GM12878 (cell line): ENCODE data around the gene UBAC2. TPM values are rescaled to one million over a fixed set of nuclear protein-coding genes. Genes with fewer than 3 reads are reported as not detected.
A peak's percentile ranks its signal among the peaks of the same experiment; 100 is the strongest.

Source experiments
- ATAC-seq: fragments of 200-7000 bp; cut with Tn5 transposase; 3 replicates; pipeline ENCODE4 v1.9.1; 2020; ENCODE audit warnings: mild to moderate bottlenecking, moderate library complexity
- Bru-seq: library from RNA; stranded (reverse); fragments of 400-500 nt; gene quantifications from one replicate; lab custom pipeline; 2021; lab: Mats Ljungman, UMichigan
- BruChase-seq, 2 experiments: library from RNA; stranded (reverse); fragments of 400-500 nt; gene quantifications; one replicate each; lab custom pipeline; 2021; lab: Mats Ljungman, UMichigan
- BruUV-seq: library from RNA; stranded (reverse); fragments of 400-500 nt; replicated peaks from 2 replicates; lab custom pipeline; 2021; lab: Mats Ljungman, UMichigan
- CTCF ChIA-PET: fragments of 300-600 bp; sonication (Branson Sonifier 250); formaldehyde crosslinking; extraction: SDS; loops from one replicate; lab custom pipeline; 2021; ENCODE audit warnings: inconsistent platforms; lab: Yijun Ruan, JAX
- POLR2A ChIA-PET: fragments of 350-600 bp; formaldehyde crosslinking; extraction: SDS; loops from one replicate; lab custom pipeline; 2021; ENCODE audit warnings: inconsistent platforms; lab: Charles Lee
- RAD21 ChIA-PET: fragments of 300-600 bp; sonication (Branson Sonifier 250); formaldehyde crosslinking; loops from one replicate; lab custom pipeline; 2023; ENCODE audit warnings: antibody characterized with exemption; ENCODE audit not compliant: unreplicated experiment; lab: Charles Lee
- SMC1A ChIA-PET: fragments of 300-600 bp; sonication (Branson Sonifier 250); formaldehyde crosslinking; loops from one replicate; lab custom pipeline; 2023; ENCODE audit not compliant: unreplicated experiment, uncharacterized antibody; lab: Charles Lee
- DNase-seq: peaks from one replicate; pipeline ENCODE4 v3.0.0-alpha.2; 2011; ENCODE audit warnings: low read depth, low spot score
- FAIRE-seq: peaks from 3 replicates; lab custom pipeline; 2011; peaks lifted over from hg19 to GRCh38; lab: Jason Lieb, UNC
- H2AFZ ChIP-seq: 2 replicates; pipeline ENCODE4 v1.6.0; 2011; ENCODE audit warnings: low read depth, low read length, control low read depth; ENCODE audit not compliant: control insufficient read depth
- H3K27ac ChIP-seq: 2 replicates; pipeline ENCODE4 v1.5.1; 2011; ENCODE audit warnings: control low read depth; ENCODE audit not compliant: control insufficient read depth, insufficient read depth
- H3K27me3 ChIP-seq, 2 experiments: replicated peaks in 1 of 2; 2 replicates each; pipeline versions ENCODE4 v1.6.0 to v1.6.1; 2011; ENCODE audit warnings: low read length in 1 of 2; ENCODE audit not compliant: control insufficient read depth in 2 of 2, insufficient read depth in 2 of 2
- H3K36me3 ChIP-seq, 2 experiments: 2 replicates each; pipeline ENCODE4 v1.5.1; 2011; ENCODE audit warnings: low read length in 1 of 2; ENCODE audit not compliant: control insufficient read depth in 2 of 2, insufficient read depth in 2 of 2
- H3K4me1 ChIP-seq: 2 replicates; pipeline ENCODE4 v1.6.1; 2011; ENCODE audit warnings: mild to moderate bottlenecking, low read length, moderate library complexity, mixed read lengths; ENCODE audit not compliant: control insufficient read depth, insufficient read depth
- H3K4me2 ChIP-seq: 2 replicates; pipeline ENCODE4 v1.6.0; 2011; ENCODE audit warnings: control low read depth; ENCODE audit not compliant: control insufficient read depth, insufficient read depth
- H3K4me3 ChIP-seq: fragments of 200-600 bp; sonication (generic); 2 replicates; pipeline ENCODE4 v1.5.1; 2016
- H3K79me2 ChIP-seq: 2 replicates; pipeline ENCODE4 v1.6.0; 2011; ENCODE audit warnings: low read length; ENCODE audit not compliant: control insufficient read depth, insufficient read depth
- H3K9ac ChIP-seq: 2 replicates; pipeline ENCODE4 v1.8.0; 2011; ENCODE audit warnings: low read length, control low read depth, mixed read lengths; ENCODE audit not compliant: control insufficient read depth, insufficient read depth
- H3K9me3 ChIP-seq: replicated peaks from 3 replicates; pipeline ENCODE4 v1.5.1; 2011; ENCODE audit warnings: mild to moderate bottlenecking, low read length; ENCODE audit not compliant: control insufficient read depth, insufficient read depth
- H4K20me1 ChIP-seq: 2 replicates; pipeline ENCODE4 v1.6.0; 2011; ENCODE audit not compliant: control insufficient read depth, insufficient read depth
- ATF3 ChIP-seq: IDR thresholded peaks from 2 replicates; pipeline ENCODE4 v1.6.1; 2011; ENCODE audit warnings: low read depth, mild to moderate bottlenecking, low read length, moderate library complexity, borderline replicate concordance; ENCODE audit errors: extremely low read depth
- CREM ChIP-seq: IDR thresholded peaks from 2 replicates; pipeline ENCODE4 v1.6.1; 2014; ENCODE audit warnings: antibody characterized with exemption, low read depth
- FOS ChIP-seq: IDR thresholded peaks from 3 replicates; pipeline ENCODE4 v1.6.1; 2011; ENCODE audit warnings: borderline replicate concordance; ENCODE audit not compliant: insufficient read length; ENCODE audit errors: extremely low read depth
- IRF4 ChIP-seq: IDR thresholded peaks from 2 replicates; pipeline ENCODE4 v1.6.1; 2011; ENCODE audit warnings: low read depth, low read length
- JUNB ChIP-seq: IDR thresholded peaks from 2 replicates; pipeline ENCODE4 v1.6.1; 2016; ENCODE audit warnings: antibody characterized with exemption, mild to moderate bottlenecking
- NFXL1 ChIP-seq: fragments of 450-650 bp; IDR thresholded peaks from 2 replicates; pipeline ENCODE4 v1.6.1; 2017; ENCODE audit warnings: antibody characterized with exemption, mild to moderate bottlenecking, borderline replicate concordance
- NR2C2 ChIP-seq: IDR thresholded peaks from 2 replicates; pipeline ENCODE4 v1.6.1; 2011; ENCODE audit warnings: borderline replicate concordance, low read depth; ENCODE audit not compliant: control insufficient read depth, insufficient read length
- RAD51 ChIP-seq: fragments of 450-650 bp; IDR thresholded peaks from 2 replicates; pipeline ENCODE4 v1.6.1; 2016; ENCODE audit warnings: moderate library complexity, mild to moderate bottlenecking, inconsistent platforms
- SIN3A ChIP-seq: IDR thresholded peaks from 2 replicates; pipeline ENCODE4 v1.6.1; 2012; ENCODE audit warnings: low read depth, low read length, improper control_type of control experiment
- SMC3 ChIP-seq: IDR thresholded peaks from 2 replicates; pipeline ENCODE4 v1.6.1; 2011; ENCODE audit warnings: low read length, improper control_type of control experiment, borderline replicate concordance
- USF2 ChIP-seq: IDR thresholded peaks from 2 replicates; pipeline ENCODE4 v1.6.1; 2011; ENCODE audit warnings: low read depth, low read length, improper control_type of control experiment, borderline replicate concordance
- ZBTB11 ChIP-seq: fragments of 450-650 bp; formaldehyde crosslinking; IDR thresholded peaks from 2 replicates; pipeline ENCODE4 v1.5.0; 2022; ENCODE audit warnings: mild to moderate bottlenecking, missing genetic modification characterization
- ZNF622 ChIP-seq: fragments of 450-650 bp; IDR thresholded peaks from 2 replicates; pipeline ENCODE4 v1.6.1; 2017; ENCODE audit warnings: mild to moderate bottlenecking, inconsistent platforms
- WGBS: methylation state at CpG from one replicate; pipeline ENCODE4 v1.1.6; 2016; ENCODE audit warnings: low lambda C conversion rate; ENCODE audit not compliant: insufficient replicate concordance, insufficient coverage; ENCODE audit errors: missing lambda C conversion rate; 5-methylcytosine and 5-hydroxymethylcytosine counted together
- in situ Hi-C: fragments of 300-500 bp; cut with MboI; formaldehyde crosslinking; loops from 9 replicates; pipeline ENCODE4 v1.14.3; 2018; ENCODE audit warnings: mixed read lengths
- intact Hi-C: fragments of 100-400 bp; cut with micrococcal nuclease; formaldehyde crosslinking; loops from one replicate; pipeline ENCODE4 v1.14.2; 2022; ENCODE audit not compliant: unreplicated experiment
- long read RNA-seq, 2 experiments: library from polyadenylated mRNA; unstranded; transcript quantifications; one replicate each; pipeline ENCODE4 v2.0.0, GENCODE V29; 2019 to 2020
- polyA minus RNA-seq, 3 experiments: library from RNA; depleted of rRNA, polyadenylated mRNA; stranded (reverse); fragments of >200 nt; gene quantifications; 2 replicates each; pipeline ENCODE4 v1.2.3, GENCODE V29; 2011
- polyA plus RNA-seq, 11 experiments: library from polyadenylated mRNA; depleted of rRNA in 4 of 11; unstranded in 6 of 11; stranded (reverse) in 5 of 11; fragments of >200 nt; fragmentation: Nextera tagmentation in 4 of 11; fragmentation: Illumina TruSeq in 1 of 11; extraction: Ambion mirVana in 4 of 11; extraction: Trizol in 1 of 11; gene quantifications; 1 replicate in 1 of 11; 2 replicates in 10 of 11; pipeline versions ENCODE4 v1.2.1 to v1.2.3, GENCODE V29; 2011 to 2016; ENCODE audit warnings: inconsistent platforms in 2 of 11, missing spikeins in 2 of 11, low read depth in 1 of 11
- total RNA-seq, 4 experiments: library from RNA; depleted of rRNA in 3 of 4; stranded (reverse); fragments of >200 nt in 3 of 4; fragmentation: Illumina TruSeq in 1 of 4; extraction: Trizol in 1 of 4; gene quantifications; 2 replicates each; pipeline versions ENCODE4 v1.2.1 to v1.2.3, GENCODE V29; 2013 to 2021

Gene UBAC2
- 31.8 and 34.8 TPM in 2 replicates for total RNA-seq (2013; cell fraction: nucleolus; rRNA removed)
- total RNA-seq (2014; rRNA removed) (15.2 and 16.9 TPM in 2 replicates), total RNA-seq (2014; rRNA removed; fragmentation: Illumina TruSeq; extraction: Trizol) (12.1 and 13.4 TPM in 2 replicates), total RNA-seq (2021) (18.7 and 20.0 TPM in 2 replicates), polyA plus RNA-seq (2011; rRNA removed) (54.6 and 60.2 TPM in 2 replicates), polyA plus RNA-seq (2014; fragmentation: Illumina TruSeq; extraction: Trizol) (18.0 and 22.3 TPM in 2 replicates), polyA plus RNA-seq (2014; fragmentation: Nextera tagmentation; extraction: Ambion mirVana) (1 to 10 TPM; 3.0 to 4.1 TPM), polyA plus RNA-seq (2014; rRNA removed) (14.5 and 17.0 TPM in 2 replicates), polyA plus RNA-seq (2016; fragmentation: Nextera tagmentation; extraction: Ambion mirVana) (10 to 100 TPM; 32.5 to 35.1 TPM), polyA minus RNA-seq (2011; rRNA and poly(A)+ RNA removed) (31.2 and 33.4 TPM in 2 replicates), Bru-seq, nascent RNA (percentile 70 among the genes with signal in this experiment), BruChase-seq, experiment 1, labeled RNA remaining after a 6-hour chase (percentile 65 among the genes with signal in this experiment), BruChase-seq, experiment 2, labeled RNA remaining after a 2-hour chase (percentile 65 among the genes with signal in this experiment)
- 11.5 TPM for polyA plus RNA-seq (2011; ENCODE audit: low read depth)
- polyA plus RNA-seq (2011; cell fraction: cytosol; rRNA removed): 37.5 and 44.5 TPM in 2 replicates
- 25.7 and 30.0 TPM in 2 replicates for polyA plus RNA-seq (2011; cell fraction: nucleus; rRNA removed)
- polyA plus RNA-seq (2012): 15.2 and 21.6 TPM in 2 replicates
- 10.8 and 11.0 TPM in 2 replicates for polyA minus RNA-seq (2011; cell fraction: cytosol; rRNA and poly(A)+ RNA removed)
- 17.5 and 28.3 TPM in 2 replicates for polyA minus RNA-seq (2011; cell fraction: nucleus; rRNA and poly(A)+ RNA removed)
- long read RNA-seq, experiment 1, transcript UBAC2-203 (9 exons, 1,375 nt): major isoform, 19 of 34 reads
- long read RNA-seq, experiment 1, partial matches to known transcripts: 4 of 34 reads
- long read RNA-seq, experiment 1, other reads (novel, unspliced or antisense): 10 of 34 reads
- long read RNA-seq, experiment 2, transcript UBAC2-203 (9 exons, 1,375 nt): major isoform, 174 of 248 reads
- long read RNA-seq, experiment 2, partial matches to known transcripts: 16 of 248 reads
- long read RNA-seq, experiment 2, other reads (novel, unspliced or antisense): 55 of 248 reads

- FAIRE-seq: peak; percentile 65
- H3K4me3 ChIP-seq: peak within 1 kb of the TSS; percentile 94
- peak within 1 kb of the TSS; percentile 95 for H2AFZ ChIP-seq
- peaks cover 29% of the 10 kb centered on the region for H3K4me1 ChIP-seq
- peak; percentile 86 for ATAC-seq
- peak; percentile 89 for DNase-seq
- peaks cover 13% of the 10 kb centered on the region for H4K20me1 ChIP-seq
- H3K36me3 ChIP-seq: no peaks in the 10 kb centered on the region
- WGBS: under 1% methylated on average over 73 of the region's 76 CpGs
- no TSS peak for BruUV-seq
- ChIA-PET POLR2A (interaction anchor here (0.8 to 3.1 kb wide), 8 partner anchors 32 to 235 kb away, joined by 3 to 12 read pairs (median 3); partner anchors contain the start of gene GPR18), CTCF (interaction anchor here (0.6 to 8.0 kb wide), 14 partner anchors 18 to 305 kb away, joined by 3 to 172 read pairs (median 4); partner anchors contain the start of gene GPR18), SMC1A (interaction anchor here (0.6 to 11.8 kb wide), 11 partner anchors 15 to 300 kb away, joined by 3 to 184 read pairs (median 8); partner anchors contain the start of gene GPR18), RAD21 (interaction anchor here (0.9 to 12.0 kb wide), 13 partner anchors 16 to 180 kb away, joined by 3 to 94 read pairs (median 5); partner anchors contain the start of gene GPR18)
- H3K79me2 ChIP-seq: peaks cover 46% of the 10 kb centered on the region
- H3K4me2 ChIP-seq: peak within 1 kb of the TSS; percentile 86
- in situ Hi-C loops (no loop called here), intact Hi-C loops (loop anchor here (1.0 to 5.0 kb wide), 5 partner anchors 28 to 297 kb away; no protein-coding TSS in a partner anchor)
- peak within 1 kb of the TSS; percentile 91 for H3K9ac ChIP-seq
- H3K9me3 ChIP-seq: no peaks in the 10 kb centered on the region
- H3K27me3 ChIP-seq: no peaks in the 10 kb centered on the region
- H3K27ac ChIP-seq: peak within 1 kb of the TSS; percentile 84
- TF ChIP-seq JUNB (no peak), NFXL1 (no peak), IRF4 (no peak), USF2 (no peak), CREM (peak; percentile 82; the same call in 1 of the 2 replicates), NR2C2 (no peak), SMC3 (no peak), SIN3A (peak; percentile 44; the same call in 1 of the 2 replicates), ZNF622 (no peak), RAD51 (no peak), ATF3 (no peak), ZBTB11 (CRISPR knock-in tag) (no peak), FOS (no peak)
Measured at GRCh38 chr13:99200432-99201167, at the start of gene UBAC2. Gene UBAC2, plus strand, starts transcription at chr13:99200854. Its CDS starts 55 bp downstream, at chr13:99200909.
